Panc1 (cell line): Measurements from ENCODE around the gene CKAP5. TPM values are rescaled to one million over a fixed set of nuclear protein-coding genes. Genes with fewer than 3 reads are reported as not detected.
A peak's percentile ranks its signal among the peaks of the same experiment; 100 is the strongest.
"Not testable (repeated sequence)": the region's sequence is repeated elsewhere in the genome, so short reads cannot be mapped to it uniquely, and the experiment has no call there.

Experiments
- ATAC-seq: fragments of 200-7000 bp; cut with Tn5 transposase; 2 replicates; pipeline ENCODE4 v1.9.1; 2020; ENCODE audit warnings: mild to moderate bottlenecking, moderate library complexity
- BruUV-seq: library from RNA; stranded (reverse); fragments of 400-500 nt; replicated peaks from 2 replicates; lab custom pipeline; 2021; lab: Mats Ljungman, UMichigan
- CTCF ChIA-PET: fragments of 300-600 bp; sonication (Branson Sonifier 250); formaldehyde crosslinking; loops from one replicate; lab custom pipeline; 2022; ENCODE audit warnings: antibody characterized with exemption; lab: Charles Lee
- POLR2A ChIA-PET: fragments of 300-600 bp; sonication (Branson Sonifier 250); formaldehyde crosslinking; loops from one replicate; lab custom pipeline; 2022; ENCODE audit warnings: antibody characterized with exemption; lab: Charles Lee
- DNase-seq: peaks from one replicate; pipeline ENCODE4 v3.0.0-alpha.2; 2010; ENCODE audit warnings: low read depth, low spot score
- H3K27ac ChIP-seq: 2 replicates; pipeline ENCODE4 v1.5.1; 2011; ENCODE audit warnings: mild to moderate bottlenecking, low read length, inconsistent platforms
- H3K27me3 ChIP-seq: fragments of 200-500 bp; sonication (Bioruptor generic); 2 replicates; pipeline ENCODE4 v1.6.0; 2014; ENCODE audit warnings: low read length, inconsistent platforms; ENCODE audit not compliant: control insufficient read depth, insufficient read depth
- H3K36me3 ChIP-seq: fragments of 200-500 bp; sonication (Bioruptor generic); 2 replicates; pipeline ENCODE4 v1.5.1; 2014; ENCODE audit warnings: inconsistent platforms, mild to moderate bottlenecking, low read length, moderate library complexity; ENCODE audit not compliant: control insufficient read depth, insufficient read depth
- H3K4me1 ChIP-seq: 2 replicates; pipeline ENCODE4 v1.5.1; 2011; ENCODE audit warnings: inconsistent platforms, mild to moderate bottlenecking, low read length, moderate library complexity; ENCODE audit not compliant: control insufficient read depth, insufficient read depth
- H3K4me3 ChIP-seq, 2 experiments: 2 replicates each; pipeline ENCODE4 v1.5.1; 2011 to 2012; ENCODE audit warnings: low read depth in 2 of 2, low read length in 2 of 2, mild to moderate bottlenecking in 2 of 2, inconsistent platforms in 1 of 2, moderate library complexity in 1 of 2
- H3K9me3 ChIP-seq: fragments of 200-500 bp; sonication (Bioruptor generic); 2 replicates; pipeline ENCODE4 v1.5.1; 2014; ENCODE audit warnings: low read depth, mild to moderate bottlenecking, inconsistent platforms, low read length, moderate library complexity; ENCODE audit not compliant: control insufficient read depth, insufficient read depth
- CTCF ChIP-seq: fragments of 450-650 bp; IDR thresholded peaks from 2 replicates; pipeline ENCODE4 v1.5.1; 2017; ENCODE audit warnings: mild to moderate bottlenecking
- POLR2AphosphoS5 ChIP-seq: IDR thresholded peaks from 2 replicates; pipeline ENCODE4 v1.6.1; 2012; ENCODE audit warnings: mild to moderate bottlenecking, low read depth, low read length, moderate library complexity
- REST ChIP-seq, 2 experiments: IDR thresholded peaks; 2 replicates each; pipeline ENCODE4 v1.6.1; 2011 to 2012; ENCODE audit warnings: low read depth in 2 of 2, control low read depth in 1 of 2, low read length in 1 of 2, mild to moderate bottlenecking in 1 of 2, moderate library complexity in 1 of 2; ENCODE audit not compliant: insufficient read depth in 1 of 2
- SIN3A ChIP-seq: IDR thresholded peaks from 2 replicates; pipeline ENCODE4 v1.6.1; 2012; ENCODE audit warnings: low read depth, mild to moderate bottlenecking, low read length, moderate library complexity, borderline replicate concordance; ENCODE audit not compliant: insufficient read depth
- TCF7L2 ChIP-seq: IDR thresholded peaks from 2 replicates; pipeline ENCODE4 v1.6.1; 2011; ENCODE audit warnings: mild to moderate bottlenecking, low read depth, low read length, inconsistent platforms
- in situ Hi-C: cut with HindIII; loops from 2 replicates; pipeline ENCODE4 v1.10.0; 2016; ENCODE audit warnings: low sequenced_read_pairs, low pct_unique_long_range_greater_than_20kb
- intact Hi-C: fragments of 100-400 bp; cut with micrococcal nuclease; formaldehyde crosslinking; loops from one replicate; pipeline ENCODE4 v1.10.0; 2022; ENCODE audit not compliant: unreplicated experiment
- total RNA-seq: library from RNA; stranded (reverse); gene quantifications from one replicate; pipeline ENCODE4 v1.2.1, GENCODE V29; 2021; ENCODE audit not compliant: unreplicated experiment

The CKAP5 gene
- total RNA-seq, 1 experiment from 2014 or later = 191 TPM

- intact Hi-C loops = no loop called here
- CTCF ChIA-PET = no interaction called here
- POLR2A ChIA-PET = no interaction called here
- DNase-seq = peak; percentile 86
- Histone ChIP-seq H3K4me3 (no peak overlapping the region), H3K4me1 (no peaks in the 10 kb centered on the region; the same call in 1 of the 2 replicates), H3K9me3 (no peaks in the 10 kb centered on the region), H3K27ac (no peak overlapping the region; the same call in 1 of the 2 replicates), H3K36me3 (no peaks in the 10 kb centered on the region), H3K27me3 (no peaks in the 10 kb centered on the region)
- BruUV-seq = no TSS peak
- TF ChIP-seq TCF7L2 (no peak), SIN3A (no peak)
- peak; percentile 76 for ATAC-seq
- in situ Hi-C loops = no loop called here
Measured at GRCh38 chr11:46710821-46711269, 135.2 kb downstream of the CKAP5 start.

- CTCF ChIA-PET, BruUV-seq: not testable (repeated sequence)
Measured at GRCh38 chr11:46709351-46709750, 136.7 kb downstream of the CKAP5 start.

GRCh38 chr11:46706886-46707285 lies 139.2 kb downstream of the CKAP5 start:
- Histone ChIP-seq H3K27me3 (no peaks in the 10 kb centered on the region), H3K27ac (no peak overlapping the region), H3K9me3 (no peaks in the 10 kb centered on the region), H3K4me3 (no peak overlapping the region), H3K36me3 (peaks cover 5% of the 10 kb centered on the region), H3K4me1 (peaks cover 8% of the 10 kb centered on the region; the same call in 1 of the 2 replicates)
- no peak for TF ChIP-seq POLR2AphosphoS5
- TF ChIP-seq TCF7L2 = no peak
- no peak for TF ChIP-seq CTCF
- no peak for TF ChIP-seq SIN3A
- no peak for TF ChIP-seq REST (IDR thresholded peaks at IDR 0.05; ENCODE audit: insufficient read depth in 1 of 2, low read depth in 2 of 2, low read length in 1 of 2)
- CTCF ChIA-PET = no interaction called here
- in situ Hi-C loops (no loop called here), intact Hi-C loops (no loop called here)
- POLR2A ChIA-PET = interaction anchor here (0.6 kb wide), 1 partner anchor 116 kb away, joined by 3 read pairs; no protein-coding TSS in a partner anchor
- no peak for DNase-seq
- no TSS peak for BruUV-seq
- no peak for ATAC-seq

More at GRCh38 chr11:46709351-46709750, 136.7 kb downstream of the CKAP5 start:
- H3K4me3 ChIP-seq, H3K9me3 ChIP-seq, H3K36me3 ChIP-seq, H3K27ac ChIP-seq, H3K4me1 ChIP-seq, ATAC-seq, H3K27me3 ChIP-seq, intact Hi-C loops, in situ Hi-C loops, DNase-seq: not testable (repeated sequence)
- POLR2A ChIA-PET = interaction anchor here (0.7 kb wide), 1 partner anchor 10 kb away, joined by 6 read pairs; no protein-coding TSS in a partner anchor
